ENCODE data around the gene ACTL7A.
"Not testable (repeated sequence)": the region's sequence is repeated elsewhere in the genome, so short reads cannot be mapped to it uniquely, and the experiment has no call there.

Gene ACTL7A

DNA sequence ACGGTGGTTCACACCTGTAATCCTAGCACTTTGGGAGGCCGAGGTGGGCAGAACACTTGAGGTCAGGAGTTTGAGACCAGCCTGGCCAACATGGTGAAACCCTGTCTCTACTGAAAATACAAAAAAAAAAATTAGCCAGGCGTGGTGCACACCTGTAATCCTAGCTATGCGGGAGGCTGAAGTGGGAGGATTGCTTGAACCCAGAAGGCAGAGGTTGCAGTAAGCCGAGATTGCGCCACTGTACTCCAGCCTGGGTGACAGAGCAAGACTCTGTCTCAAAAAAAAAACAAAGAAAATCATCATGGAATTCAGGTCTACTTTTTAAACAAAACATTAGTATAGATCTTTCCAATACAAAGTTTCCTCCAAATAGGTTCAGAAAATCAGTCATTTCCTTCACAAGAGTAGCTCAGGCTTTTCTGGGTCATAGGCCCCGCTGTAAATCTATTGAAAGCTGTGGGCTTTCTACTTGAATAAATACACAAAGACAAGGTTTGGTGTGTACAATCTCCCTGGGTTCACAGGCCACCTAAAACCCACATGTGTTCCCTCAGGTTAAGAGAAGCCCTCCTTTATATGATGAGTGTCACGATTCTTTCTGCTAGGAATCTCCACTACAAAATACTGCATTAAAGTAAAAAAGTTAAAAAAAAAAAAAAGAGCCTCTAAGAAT lies 37.1 kb downstream of the ACTL7A start:
- H3K27ac Mint-ChIP-seq; H3K4me1 Mint-ChIP-seq (ENCODE audit: low read depth); H3K27me3 Mint-ChIP-seq (ENCODE audit: low read depth); H3K4me3 Mint-ChIP-seq; H3K9me3 Mint-ChIP-seq; DNase-seq (ENCODE audit: low spot score): not testable (repeated sequence)
- H3K36me3 Mint-ChIP-seq (ENCODE audit: low read depth) = peaks cover 44% of the 10 kb centered on the region

DNA sequence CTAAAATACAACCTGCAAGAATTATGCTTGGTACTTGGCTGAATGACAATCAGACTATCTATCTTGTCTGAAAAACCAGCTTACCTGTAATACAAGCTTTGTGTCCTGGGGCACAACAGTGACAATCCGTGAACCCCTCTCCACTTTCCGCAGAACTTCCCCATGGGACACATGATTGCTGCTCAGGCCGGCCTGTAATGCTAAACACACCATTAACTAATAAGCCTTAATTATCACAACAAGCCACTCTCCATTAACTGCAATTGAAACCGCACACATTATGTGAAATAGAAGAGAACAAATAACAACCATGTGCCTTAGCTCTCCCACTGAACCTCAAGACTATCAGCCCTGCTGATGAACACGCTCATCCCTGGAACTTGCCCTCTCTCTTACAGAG lies 38.1 kb downstream of the ACTL7A start:
- Mint-ChIP-seq H3K27ac (no peak overlapping the region), H3K9me3 (no peaks in the 10 kb centered on the region), H3K36me3 (ENCODE audit: low read depth) (peaks cover 44% of the 10 kb centered on the region), H3K27me3 (ENCODE audit: low read depth) (no peaks in the 10 kb centered on the region), H3K4me3 (no peak overlapping the region), H3K4me1 (ENCODE audit: low read depth) (peaks cover 4% of the 10 kb centered on the region)
- DNase-seq (ENCODE audit: low spot score) = no peak

GRCh38 chr9:108903420-108904103 lies 41.5 kb downstream of the ACTL7A start:
- Mint-ChIP-seq H3K36me3 (ENCODE audit: low read depth) (peaks cover 42% of the 10 kb centered on the region), H3K4me1 (ENCODE audit: low read depth) (peaks cover 4% of the 10 kb centered on the region), H3K27ac (no peak overlapping the region), H3K27me3 (ENCODE audit: low read depth) (no peaks in the 10 kb centered on the region), H3K9me3 (no peaks in the 10 kb centered on the region), H3K4me3 (no peak overlapping the region)
- DNase-seq (ENCODE audit: low spot score) = no peak

- H3K4me3 Mint-ChIP-seq = no peak overlapping the region
- no peaks in the 10 kb centered on the region for H3K27me3 Mint-ChIP-seq (ENCODE audit: low read depth)
- peaks cover 42% of the 10 kb centered on the region for H3K36me3 Mint-ChIP-seq (ENCODE audit: low read depth)
- H3K4me1 Mint-ChIP-seq (ENCODE audit: low read depth) = peaks cover 4% of the 10 kb centered on the region
- no peaks in the 10 kb centered on the region for H3K9me3 Mint-ChIP-seq
- DNase-seq (ENCODE audit: low spot score) = no peak
- H3K27ac Mint-ChIP-seq = no peak overlapping the region
These were observed 42.1 kb downstream of the ACTL7A start for GRCh38 chr9:108904161-108904560.

DNA sequence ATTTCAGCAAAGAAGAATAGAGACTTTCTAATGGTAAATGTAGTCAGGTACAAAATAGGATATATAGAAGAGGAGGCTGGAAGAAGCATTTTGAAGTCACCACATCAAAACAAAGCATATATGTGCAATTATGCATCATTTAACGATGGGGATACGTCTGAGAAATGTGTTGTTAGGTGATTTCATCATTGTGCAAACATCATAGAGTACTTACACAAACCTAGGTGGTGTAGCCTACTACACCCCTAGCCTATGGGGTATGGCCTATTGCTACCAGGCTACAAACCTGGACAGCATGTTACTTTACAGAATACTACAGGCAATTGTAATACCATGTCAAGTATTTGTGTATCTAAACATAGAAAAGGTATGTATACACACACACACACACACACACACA lies 43.4 kb downstream of the ACTL7A start:
- H3K4me1 Mint-ChIP-seq (ENCODE audit: low read depth) = peaks cover 4% of the 10 kb centered on the region
- H3K27me3 Mint-ChIP-seq (ENCODE audit: low read depth) = no peaks in the 10 kb centered on the region
- no peaks in the 10 kb centered on the region for H3K9me3 Mint-ChIP-seq
- no peak overlapping the region for H3K4me3 Mint-ChIP-seq
- H3K36me3 Mint-ChIP-seq (ENCODE audit: low read depth) = peaks cover 38% of the 10 kb centered on the region
- no peak for DNase-seq (ENCODE audit: low spot score)
- H3K27ac Mint-ChIP-seq = no peak overlapping the region

DNA sequence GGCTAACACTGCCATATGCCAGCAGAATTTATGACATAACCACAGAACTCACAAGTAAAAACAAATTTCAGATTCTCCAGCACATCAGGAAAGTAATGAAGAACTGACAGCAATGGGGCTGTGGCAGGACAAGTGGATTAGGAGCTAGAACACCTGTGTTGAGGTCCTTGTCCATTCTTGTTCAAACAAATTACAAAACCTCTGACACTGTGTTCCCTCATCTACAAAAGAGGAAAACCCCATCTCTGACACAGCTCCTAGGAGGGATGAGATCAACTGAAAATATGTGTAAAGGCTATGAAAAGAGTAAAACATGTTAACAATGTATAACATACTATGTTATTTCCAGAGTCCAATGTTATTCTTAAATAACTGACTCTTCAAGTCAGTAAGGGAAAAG lies 48.3 kb downstream of the ACTL7A start:
- Mint-ChIP-seq H3K9me3 (no peaks in the 10 kb centered on the region), H3K4me3 (no peak overlapping the region), H3K4me1 (ENCODE audit: low read depth) (peaks cover 7% of the 10 kb centered on the region), H3K27me3 (ENCODE audit: low read depth) (no peaks in the 10 kb centered on the region), H3K36me3 (ENCODE audit: low read depth) (peaks cover 30% of the 10 kb centered on the region), H3K27ac (no peak overlapping the region)
- no peak for DNase-seq (ENCODE audit: low spot score)

DNA sequence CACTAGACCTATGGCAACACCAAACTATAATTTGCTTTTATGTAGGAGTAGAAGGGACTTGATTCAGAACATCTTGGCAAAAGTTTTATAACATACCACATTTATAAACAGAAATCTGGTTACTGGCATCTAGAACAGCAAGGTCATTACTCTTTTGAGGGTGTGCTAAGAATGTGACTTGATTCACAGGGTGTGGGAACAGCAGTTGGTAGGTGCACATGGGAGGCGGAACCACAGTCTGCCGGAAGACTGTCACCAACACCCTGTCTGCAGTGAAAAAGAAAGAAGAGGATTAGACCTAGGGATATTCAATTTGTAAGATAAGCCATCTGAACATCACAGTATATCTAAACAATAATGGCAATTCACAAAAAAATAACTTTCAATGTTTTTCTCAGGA lies 48.8 kb downstream of the ACTL7A start:
- no peaks in the 10 kb centered on the region for H3K9me3 Mint-ChIP-seq
- H3K27me3 Mint-ChIP-seq (ENCODE audit: low read depth) = no peaks in the 10 kb centered on the region
- no peak overlapping the region for H3K27ac Mint-ChIP-seq
- peaks cover 35% of the 10 kb centered on the region for H3K36me3 Mint-ChIP-seq (ENCODE audit: low read depth)
- peaks cover 7% of the 10 kb centered on the region for H3K4me1 Mint-ChIP-seq (ENCODE audit: low read depth)
- no peak for DNase-seq (ENCODE audit: low spot score)
- no peak overlapping the region for H3K4me3 Mint-ChIP-seq

GRCh38 chr9:108911820-108912219 lies 49.8 kb downstream of the ACTL7A start:
- H3K27me3 Mint-ChIP-seq (ENCODE audit: low read depth) = no peaks in the 10 kb centered on the region
- peaks cover 7% of the 10 kb centered on the region for H3K4me1 Mint-ChIP-seq (ENCODE audit: low read depth)
- no peak for DNase-seq (ENCODE audit: low spot score)
- H3K27ac Mint-ChIP-seq = no peak overlapping the region
- H3K9me3 Mint-ChIP-seq = no peaks in the 10 kb centered on the region
- peaks cover 37% of the 10 kb centered on the region for H3K36me3 Mint-ChIP-seq (ENCODE audit: low read depth)
- H3K4me3 Mint-ChIP-seq = no peak overlapping the region
